ENCODE measurements around the gene DROSHA. TPM values are rescaled to one million over a fixed set of nuclear protein-coding genes. Genes with fewer than 3 reads are reported as not detected.
"Not testable (repeated sequence)": the region's sequence is repeated elsewhere in the genome, so short reads cannot be mapped to it uniquely, and the experiment has no call there.

Gene DROSHA
- polyA plus RNA-seq, 1 donor (not counting 4 experiments of a cell fraction or from before 2014, with no cell fraction given) = 39.9 TPM

DNA sequence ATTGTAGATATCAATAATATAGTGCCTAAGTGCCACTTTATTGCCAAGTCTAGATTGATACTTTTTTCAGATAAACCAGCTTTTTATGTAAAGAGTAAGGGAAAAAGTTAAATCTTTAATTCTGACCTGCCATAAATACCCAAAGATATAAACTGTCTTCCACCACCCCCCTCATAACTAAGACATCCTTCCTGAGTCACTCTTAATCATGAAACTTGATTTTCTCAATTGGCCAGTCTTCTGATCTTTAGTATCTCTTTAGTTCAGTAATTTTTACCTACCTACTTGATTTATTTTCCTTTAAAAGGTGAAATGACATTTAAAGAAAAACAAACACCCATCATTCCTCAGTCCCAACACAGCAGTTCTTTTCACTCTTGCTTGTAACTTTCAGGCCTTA lies 22.0 kb upstream of the DROSHA start:
- Histone ChIP-seq H3K79me2 (ENCODE audit: control insufficient read depth, insufficient read depth, low read length) (no peaks in the 10 kb centered on the region), H3K4me2 (ENCODE audit: control insufficient read depth, extremely low read depth, insufficient read depth, low read depth, low read length) (no peak overlapping the region), H3K9me1 (ENCODE audit: control insufficient read depth, extremely low read depth, insufficient read depth, low read length) (no peaks in the 10 kb centered on the region), H4K20me1 (ENCODE audit: control insufficient read depth, extremely low read depth, insufficient read depth, low read length) (no peaks in the 10 kb centered on the region), H3K9ac (ENCODE audit: control insufficient read depth, extremely low read depth, insufficient read depth, low read length) (no peak overlapping the region), H3K27me3 (ENCODE audit: control insufficient read depth, extremely low read depth, insufficient read depth, low read length) (no peaks in the 10 kb centered on the region), H2AFZ (ENCODE audit: control insufficient read depth, low read length) (no peak overlapping the region), H3K4me3 (ENCODE audit: control insufficient read depth in 2 of 3, extremely low read depth in 1 of 3, insufficient read depth in 2 of 3, low read depth in 1 of 3, low read length in 3 of 3) (no peak overlapping the region), H3K27ac (ENCODE audit: control insufficient read depth, insufficient read depth, low read length) (no peak overlapping the region), H3K36me3 (ENCODE audit: control insufficient read depth in 2 of 2, extremely low read depth in 1 of 2, insufficient read depth in 2 of 2, low read length in 2 of 2) (peaks cover 2 to 7% of the 10 kb centered on the region in 2 experiments), H3K4me1 (ENCODE audit: control insufficient read depth, extremely low read depth, insufficient read depth, low read length) (peaks cover 7% of the 10 kb centered on the region), H3K9me3 (ENCODE audit: control insufficient read depth, low read depth, low read length) (no peaks in the 10 kb centered on the region)
- DNase-seq (ENCODE audit: low read depth, low spot score) = no peak
- FAIRE-seq = no peak
- TF ChIP-seq EZH2 (IDR thresholded peaks at IDR 0.05; ENCODE audit: low read length) = no peak
- TF ChIP-seq CTCF (optimal IDR thresholded peaks at IDR 0.05 in 1 of 3, IDR thresholded peaks at IDR 0.05 in 1 of 3, conservative IDR thresholded peaks at IDR 0.05 in 1 of 3; ENCODE audit: extremely low read depth in 1 of 3, insufficient read depth in 2 of 3, low read length in 3 of 3) = no peak
- dilution Hi-C loops (cut with MboI; ENCODE audit: extremely low pct_ligation_motif_present, low sequenced_read_pairs) = no loop called here

- Histone ChIP-seq H3K4me2 (ENCODE audit: control insufficient read depth, extremely low read depth, insufficient read depth, low read depth, low read length) (no peak overlapping the region), H3K4me3 (ENCODE audit: control insufficient read depth in 2 of 3, extremely low read depth in 1 of 3, insufficient read depth in 2 of 3, low read depth in 1 of 3, low read length in 3 of 3) (no peak overlapping the region), H3K27me3 (ENCODE audit: control insufficient read depth, extremely low read depth, insufficient read depth, low read length) (no peaks in the 10 kb centered on the region), H4K20me1 (ENCODE audit: control insufficient read depth, extremely low read depth, insufficient read depth, low read length) (no peaks in the 10 kb centered on the region), H3K9me3 (ENCODE audit: control insufficient read depth, low read depth, low read length) (no peaks in the 10 kb centered on the region), H3K36me3 (ENCODE audit: control insufficient read depth in 2 of 2, extremely low read depth in 1 of 2, insufficient read depth in 2 of 2, low read length in 2 of 2) (peaks cover 2 to 9% of the 10 kb centered on the region in 2 experiments), H3K9me1 (ENCODE audit: control insufficient read depth, extremely low read depth, insufficient read depth, low read length) (no peaks in the 10 kb centered on the region), H2AFZ (ENCODE audit: control insufficient read depth, low read length) (no peak overlapping the region), H3K4me1 (ENCODE audit: control insufficient read depth, extremely low read depth, insufficient read depth, low read length) (peaks cover 7% of the 10 kb centered on the region), H3K27ac (ENCODE audit: control insufficient read depth, insufficient read depth, low read length) (no peak overlapping the region), H3K79me2 (ENCODE audit: control insufficient read depth, insufficient read depth, low read length) (no peaks in the 10 kb centered on the region), H3K9ac (ENCODE audit: control insufficient read depth, extremely low read depth, insufficient read depth, low read length) (no peak overlapping the region)
- no peak for TF ChIP-seq CTCF (optimal IDR thresholded peaks at IDR 0.05 in 1 of 3, IDR thresholded peaks at IDR 0.05 in 1 of 3, conservative IDR thresholded peaks at IDR 0.05 in 1 of 3; ENCODE audit: extremely low read depth in 1 of 3, insufficient read depth in 2 of 3, low read length in 3 of 3)
- no peak for TF ChIP-seq EZH2 (IDR thresholded peaks at IDR 0.05; ENCODE audit: low read length)
- FAIRE-seq = no peak
- no peak for DNase-seq (ENCODE audit: low read depth, low spot score)
- dilution Hi-C loops (cut with MboI; ENCODE audit: extremely low pct_ligation_motif_present, low sequenced_read_pairs) = no loop called here
Observed at GRCh38 chr5:31551878-31552277, 20.0 kb upstream of the DROSHA start.

DNA sequence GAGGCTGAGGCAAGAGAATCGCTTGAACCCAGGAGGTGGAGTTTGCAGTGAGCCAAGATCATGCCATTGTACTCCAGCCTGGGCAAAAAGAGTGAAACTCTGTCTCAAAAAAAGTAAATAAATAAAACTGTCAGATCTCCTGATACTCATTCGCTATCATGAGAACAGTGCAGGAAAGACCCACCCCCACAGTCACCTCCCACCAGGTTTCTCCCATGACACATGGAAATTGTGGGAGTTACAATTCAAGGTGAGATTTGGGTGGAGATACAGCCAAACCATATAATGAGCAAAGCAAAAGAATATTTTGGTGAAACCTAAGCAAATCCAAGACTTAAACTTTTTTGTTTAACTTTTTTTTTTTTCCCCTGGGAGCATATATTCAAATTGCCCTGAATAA lies 17.2 kb upstream of the DROSHA start:
- H3K27ac ChIP-seq (ENCODE audit: control insufficient read depth, insufficient read depth, low read length); H3K9me1 ChIP-seq (ENCODE audit: control insufficient read depth, extremely low read depth, insufficient read depth, low read length); dilution Hi-C loops (cut with MboI; ENCODE audit: extremely low pct_ligation_motif_present, low sequenced_read_pairs); FAIRE-seq; H3K79me2 ChIP-seq (ENCODE audit: control insufficient read depth, insufficient read depth, low read length); H3K4me3 ChIP-seq (ENCODE audit: control insufficient read depth in 2 of 3, extremely low read depth in 1 of 3, insufficient read depth in 2 of 3, low read depth in 1 of 3, low read length in 3 of 3); H3K4me1 ChIP-seq (ENCODE audit: control insufficient read depth, extremely low read depth, insufficient read depth, low read length); H3K36me3 ChIP-seq (ENCODE audit: control insufficient read depth in 2 of 2, extremely low read depth in 1 of 2, insufficient read depth in 2 of 2, low read length in 2 of 2); DNase-seq (ENCODE audit: low read depth, low spot score); H2AFZ ChIP-seq (ENCODE audit: control insufficient read depth, low read length); H3K27me3 ChIP-seq (ENCODE audit: control insufficient read depth, extremely low read depth, insufficient read depth, low read length); H3K9ac ChIP-seq (ENCODE audit: control insufficient read depth, extremely low read depth, insufficient read depth, low read length); H3K9me3 ChIP-seq (ENCODE audit: control insufficient read depth, low read depth, low read length); H4K20me1 ChIP-seq (ENCODE audit: control insufficient read depth, extremely low read depth, insufficient read depth, low read length); H3K4me2 ChIP-seq (ENCODE audit: control insufficient read depth, extremely low read depth, insufficient read depth, low read depth, low read length): not testable (repeated sequence)

All from keratinocyte (primary cell).